ENCODE data around the gene AHRR. TPM values are rescaled to one million over a fixed set of nuclear protein-coding genes. Genes with fewer than 3 reads are reported as not detected.

AHRR gene
- total and polyA plus RNA-seq, 10 of the 15 experiments (the other 5 are each of a cell fraction or from before 2014, with no cell fraction given), result 0.90 to 35.2 (median 19.2) TPM

GRCh38 chr5:332843-333242, 11.3 kb downstream of the AHRR start (continued):
- TF ChIP-seq CHD2 (IDR thresholded peaks at IDR 0.05; ENCODE audit: borderline replicate concordance, low read depth, low read length) (no peak), ZNF24 (IDR thresholded peaks at IDR 0.05) (no peak), IKZF2 (IDR thresholded peaks at IDR 0.05) (no peak)

- H2AFZ ChIP-seq (ENCODE audit: control insufficient read depth, low read depth, low read length), result no peak overlapping the region
- intact Hi-C loops (cut with micrococcal nuclease; ENCODE audit: unreplicated experiment), result no loop called here
- ChIA-PET POLR2A (interaction anchor here (0.5 to 3.0 kb wide), 4 partner anchors 8 to 102 kb away, joined by 3 to 8 read pairs (median 4); no protein-coding TSS in a partner anchor), CTCF (no interaction called here), SMC1A (ENCODE audit: uncharacterized antibody, unreplicated experiment) (interaction anchor here (1.0 kb wide), 1 partner anchor 112 kb away, joined by 4 read pairs; no protein-coding TSS in a partner anchor), RAD21 (ENCODE audit: unreplicated experiment) (interaction anchor here (1.3 kb wide), 1 partner anchor 11 kb away, joined by 4 read pairs; no protein-coding TSS in a partner anchor)
- no TSS peak for BruUV-seq (replicated peaks)
- FAIRE-seq, result peak; percentile 44
- H3K9me3 ChIP-seq (replicated peaks; ENCODE audit: control insufficient read depth, insufficient read depth, low read length), result peaks cover 1% of the 10 kb centered on the region; the same call in 2 of the 3 replicates
- H4K20me1 ChIP-seq (ENCODE audit: control insufficient read depth, insufficient read depth), result no peaks in the 10 kb centered on the region
- H3K36me3 ChIP-seq (ENCODE audit: control insufficient read depth in 2 of 2, insufficient read depth in 2 of 2, low read length in 1 of 2), result peaks cover 0 to 7% of the 10 kb centered on the region in 2 experiments; a peak in 2 of 4 replicates
- peak overlapping the region; percentile 74 for H3K27ac ChIP-seq (ENCODE audit: control insufficient read depth, insufficient read depth)
- peaks cover 35% of the 10 kb centered on the region for H3K4me1 ChIP-seq (ENCODE audit: control insufficient read depth, insufficient read depth, low read length)
- peaks cover 93% of the 10 kb centered on the region for H3K79me2 ChIP-seq (ENCODE audit: control insufficient read depth, insufficient read depth, low read length)
- peak overlapping the region; percentile 78 for H3K4me2 ChIP-seq (ENCODE audit: control insufficient read depth, insufficient read depth)
- in situ Hi-C loops (cut with MboI), result no loop called here
- peak overlapping the region; percentile 55 for H3K4me3 ChIP-seq
- peak overlapping the region; percentile 34; the same call in 1 of the 2 replicates for H3K9ac ChIP-seq (ENCODE audit: control insufficient read depth, insufficient read depth, low read length)
- WGBS (ENCODE audit: insufficient coverage, insufficient replicate concordance, low lambda C conversion rate, missing lambda C conversion rate), result 0% methylated on average over 2 of the region's 2 CpGs
- no peaks in the 10 kb centered on the region for H3K27me3 ChIP-seq (replicated peaks in 1 of 2; ENCODE audit: control insufficient read depth in 2 of 2, insufficient read depth in 2 of 2, low read length in 1 of 2)
- DNase-seq (ENCODE audit: low read depth, low spot score), result no peak
- TF ChIP-seq EED (IDR thresholded peaks at IDR 0.05; ENCODE audit: low read depth), result 0 out of 2 replicates have a peak, but pooled peaks have one; percentile 22
- no peak for TF ChIP-seq MYB (IDR thresholded peaks at IDR 0.05; ENCODE audit: borderline replicate concordance, low read depth, low read length)
- peak; percentile 78 for TF ChIP-seq JUNB (IDR thresholded peaks at IDR 0.05)
- peak; percentile 42; the same call in 1 of the 2 replicates for TF ChIP-seq NFIC (IDR thresholded peaks at IDR 0.05; ENCODE audit: low read depth, low read length)
- peak; percentile 54 for ATAC-seq
Measured at GRCh38 chr5:333945-334344, 12.4 kb downstream of the AHRR start.

All from GM12878 (cell line).